HG03039 (cell line): Measurements from ENCODE around the gene TEX19.

ENCODE experiments used
- ATAC-seq: cut with Tn5 transposase; IDR thresholded peaks from one replicate; pipeline ENCODE4 v1.9.1; 2021; ENCODE audit warnings: mild to moderate bottlenecking, moderate library complexity; ENCODE audit not compliant: unreplicated experiment

Gene TEX19

GRCh38 chr17:82388223-82388921 lies 29.3 kb downstream of the TEX19 start:
- ATAC-seq, result no peak

DNA sequence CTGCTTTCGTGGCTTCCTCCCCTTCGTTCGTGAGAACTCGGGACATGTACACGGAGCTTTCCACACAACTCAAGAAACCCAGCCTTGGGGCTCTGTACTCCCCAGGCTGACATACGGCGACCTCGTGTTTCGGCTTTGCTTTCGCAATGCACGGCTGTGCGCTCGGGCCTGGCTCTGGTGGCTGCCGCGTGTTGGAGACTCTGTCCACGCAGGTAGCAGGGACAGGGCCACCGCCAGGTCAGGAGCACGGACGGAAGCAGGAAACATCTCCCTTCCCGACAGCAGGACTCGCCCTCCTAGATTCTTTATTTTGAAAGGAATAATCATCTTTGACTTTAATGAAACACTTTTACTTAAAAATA lies 29.9 kb downstream of the TEX19 start:
- ATAC-seq, result no peak

DNA sequence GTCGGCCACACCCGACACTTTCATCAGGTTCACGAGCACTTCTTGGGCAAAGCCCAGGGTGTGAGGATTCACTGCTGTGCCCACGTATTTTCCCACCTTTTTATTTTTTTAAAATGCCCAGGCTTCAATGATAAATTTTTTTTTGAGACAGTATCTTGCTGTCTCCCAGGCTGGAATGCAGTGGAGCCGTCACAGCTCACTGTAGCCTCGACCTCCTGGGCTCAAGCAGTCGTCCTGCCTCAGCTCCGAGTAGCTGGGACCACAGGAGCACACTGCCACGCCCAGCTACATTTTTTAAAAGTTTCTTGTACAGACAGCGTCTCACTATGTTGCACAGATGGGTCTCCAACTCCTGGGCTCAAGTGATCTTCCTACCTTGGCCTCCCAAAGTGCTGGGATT lies 30.3 kb downstream of the TEX19 start:
- no peak for ATAC-seq

DNA sequence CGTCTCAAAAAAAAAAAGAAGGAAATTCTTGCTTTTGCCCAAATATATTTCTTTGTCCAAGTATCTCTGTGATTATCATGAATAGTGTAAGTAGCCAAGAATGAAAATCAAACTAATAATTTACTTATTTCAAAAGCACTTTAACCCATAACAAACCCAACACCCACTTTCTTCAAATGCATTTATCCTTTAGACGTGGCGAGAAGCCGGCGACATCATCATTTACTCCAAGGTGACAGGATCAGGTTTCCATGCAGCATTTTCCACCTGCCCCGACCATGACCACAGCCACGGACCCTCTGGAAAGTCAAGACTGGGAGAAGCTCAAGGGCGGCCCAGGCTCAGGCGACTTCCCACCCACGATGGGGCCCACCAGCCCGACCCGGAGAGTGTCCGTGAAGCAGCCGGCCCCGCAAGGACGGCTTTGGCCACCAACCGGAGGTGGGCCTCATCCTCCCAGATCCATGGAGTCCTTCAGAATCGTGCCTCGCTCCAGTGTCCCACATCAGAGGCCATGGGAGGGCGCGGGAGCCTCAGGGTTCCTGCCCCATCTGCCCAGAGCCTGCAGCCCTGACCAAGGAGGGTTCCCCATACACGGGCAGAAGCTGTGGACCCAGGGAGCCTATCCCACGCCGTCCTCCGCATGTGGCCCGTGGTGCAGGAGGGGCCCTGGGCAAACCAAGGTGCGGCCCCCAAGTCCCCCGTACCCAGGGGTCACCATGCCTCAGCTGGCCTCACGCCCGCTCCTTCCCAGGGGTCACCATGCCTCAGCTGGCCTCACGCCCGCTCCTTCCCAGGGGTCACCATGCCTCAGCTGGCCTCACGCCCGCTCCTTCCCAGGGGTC lies 31.2 kb downstream of the TEX19 start:
- ATAC-seq, result no peak

DNA sequence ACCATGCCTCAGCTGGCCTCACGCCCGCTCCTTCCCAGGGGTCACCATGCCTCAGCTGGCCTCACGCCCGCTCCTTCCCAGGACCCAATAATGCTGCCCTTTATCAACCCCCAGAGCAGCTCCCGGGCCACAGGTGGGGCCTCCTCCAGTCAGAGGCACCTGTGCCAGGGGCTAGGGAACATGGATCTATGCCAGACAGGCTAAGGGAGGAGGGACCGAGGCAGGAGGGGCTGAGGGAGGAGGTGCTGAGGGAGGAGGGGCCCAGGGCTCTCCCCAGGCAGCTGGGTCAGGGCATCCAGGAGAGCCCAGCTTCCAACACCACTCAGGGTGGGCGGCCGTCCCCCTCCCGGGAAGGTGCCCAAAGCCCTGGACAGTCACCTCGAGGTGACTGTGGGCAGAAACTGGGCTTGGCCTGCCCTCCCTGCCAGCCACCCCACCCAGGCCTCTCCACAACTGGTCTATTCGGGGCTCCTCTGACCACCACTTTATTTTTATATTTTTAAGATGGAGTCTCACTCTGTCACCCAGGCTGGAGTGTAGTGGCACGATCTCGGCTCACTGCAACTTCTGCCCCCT lies 31.9 kb downstream of the TEX19 start:
- no peak for ATAC-seq

DNA sequence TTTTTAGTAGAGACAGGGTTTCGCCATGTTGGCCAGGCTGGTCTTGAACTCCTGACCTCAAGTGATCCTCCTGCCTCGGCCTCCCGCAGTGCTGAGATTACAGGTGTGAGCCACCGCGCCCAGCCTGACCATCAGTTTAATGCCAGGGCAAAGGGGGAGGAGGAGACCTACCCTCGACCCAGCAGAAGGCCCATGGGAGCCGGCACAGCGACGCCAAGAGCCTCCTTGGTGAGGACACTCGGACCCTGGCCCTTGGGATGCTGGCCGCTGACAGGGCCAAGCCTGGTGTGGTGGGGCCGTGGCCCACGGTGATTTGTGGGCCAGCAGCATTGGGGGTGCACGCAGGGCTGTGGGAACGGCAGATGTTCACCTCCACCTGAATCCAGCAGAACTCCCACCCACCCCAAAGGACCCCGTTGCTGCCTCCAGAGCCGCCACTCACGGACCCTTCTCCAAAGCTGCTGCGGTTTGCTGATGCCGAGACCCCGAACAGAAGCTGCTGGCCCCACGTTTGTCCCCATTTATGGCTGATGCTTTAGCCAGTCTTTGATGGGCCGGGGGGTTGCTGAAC lies 32.5 kb downstream of the TEX19 start:
- no peak for ATAC-seq

- no peak for ATAC-seq
These were observed 33.3 kb downstream of the TEX19 start for GRCh38 chr17:82392209-82392920.

DNA sequence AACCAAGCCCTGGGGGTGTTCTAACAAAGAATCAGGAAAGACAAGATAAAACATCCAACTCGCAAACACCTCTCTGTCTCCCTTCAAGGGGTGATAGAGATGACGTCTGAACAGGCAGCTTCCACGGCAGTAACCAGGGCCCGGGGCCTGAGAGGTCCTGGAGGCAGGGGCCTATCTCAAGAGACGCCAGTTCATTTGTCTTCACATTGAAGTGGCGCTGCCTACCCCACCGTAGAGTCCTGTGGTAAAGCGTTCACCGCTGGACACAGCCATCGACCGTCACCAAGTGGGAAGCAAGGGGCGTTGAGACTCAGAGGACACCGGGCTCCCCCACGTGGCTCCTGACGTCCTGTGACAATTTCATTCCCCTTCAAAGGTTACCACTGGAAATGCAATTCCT lies 33.9 kb downstream of the TEX19 start:
- ATAC-seq, result no peak

- ATAC-seq, result no peak
These were observed 35.2 kb downstream of the TEX19 start for GRCh38 chr17:82394278-82394677.

DNA sequence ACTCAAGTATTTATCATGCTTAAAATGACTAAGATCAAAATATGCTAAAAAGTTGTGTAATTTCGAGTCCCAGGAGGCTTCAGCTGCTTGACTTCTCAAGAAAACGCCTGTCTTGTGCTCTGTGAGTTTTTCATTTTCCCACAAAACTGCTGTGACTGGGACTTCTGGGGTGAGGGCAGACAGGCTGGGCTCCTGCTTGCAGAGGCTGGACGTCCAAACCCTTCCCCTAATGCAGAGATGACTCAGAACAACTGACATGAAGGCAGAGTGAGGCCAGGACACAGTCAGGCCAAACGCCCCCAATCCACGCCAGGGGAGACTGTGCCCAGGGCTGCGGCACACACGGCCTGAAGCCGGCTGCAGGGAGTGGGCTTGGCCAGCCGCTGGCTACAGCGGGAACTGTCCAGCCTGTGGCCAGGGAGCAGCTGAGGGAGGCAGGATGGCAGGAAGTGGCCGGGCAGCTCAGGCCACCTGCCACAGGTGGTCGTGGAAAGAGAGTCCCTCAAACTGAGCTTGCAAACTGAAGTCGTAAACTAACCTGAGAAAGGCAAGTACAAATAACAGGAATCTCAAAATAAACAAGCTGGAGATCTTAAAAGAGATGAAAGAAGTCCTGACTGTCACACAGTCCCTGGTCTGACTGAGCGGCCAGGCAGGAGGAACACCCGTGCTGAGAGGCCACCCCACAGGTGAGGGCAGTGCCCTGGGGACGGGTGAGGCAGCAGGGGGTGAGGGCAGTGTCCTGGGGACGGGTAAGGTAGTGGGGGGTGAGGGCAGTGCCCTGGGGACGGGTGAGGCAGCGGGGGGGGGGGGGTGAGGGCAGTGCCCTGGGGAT lies 37.8 kb downstream of the TEX19 start:
- no peak for ATAC-seq

- ATAC-seq, result no peak
These were observed 38.6 kb downstream of the TEX19 start for GRCh38 chr17:82397449-82398335.

- no peak for ATAC-seq
These were observed 40.0 kb downstream of the TEX19 start for GRCh38 chr17:82399041-82399441.

DNA sequence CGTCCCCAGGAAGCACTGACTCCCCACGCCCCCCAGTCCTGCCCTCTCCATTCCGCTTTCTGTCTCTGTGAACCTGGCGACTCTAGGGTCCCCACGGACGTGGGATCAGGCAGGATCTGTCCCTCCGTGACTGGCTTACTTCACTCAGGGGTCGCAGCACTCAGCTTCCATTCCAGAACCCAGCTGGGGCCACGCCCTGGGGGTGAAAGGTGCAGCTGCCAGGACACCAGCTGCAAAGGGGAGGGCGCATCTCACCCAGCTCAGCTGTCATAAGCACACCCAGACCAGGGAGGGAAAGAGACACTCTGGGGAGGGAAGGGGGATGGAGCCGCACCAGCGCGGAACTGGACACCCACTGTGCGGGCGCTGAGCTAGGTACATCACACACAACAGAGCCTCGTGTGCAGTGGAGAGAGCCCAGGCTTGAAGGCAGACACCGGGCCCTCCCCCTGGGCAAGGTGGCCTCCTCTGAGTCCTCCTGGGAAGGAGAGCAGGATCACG lies 40.6 kb downstream of the TEX19 start:
- ATAC-seq, result no peak

DNA sequence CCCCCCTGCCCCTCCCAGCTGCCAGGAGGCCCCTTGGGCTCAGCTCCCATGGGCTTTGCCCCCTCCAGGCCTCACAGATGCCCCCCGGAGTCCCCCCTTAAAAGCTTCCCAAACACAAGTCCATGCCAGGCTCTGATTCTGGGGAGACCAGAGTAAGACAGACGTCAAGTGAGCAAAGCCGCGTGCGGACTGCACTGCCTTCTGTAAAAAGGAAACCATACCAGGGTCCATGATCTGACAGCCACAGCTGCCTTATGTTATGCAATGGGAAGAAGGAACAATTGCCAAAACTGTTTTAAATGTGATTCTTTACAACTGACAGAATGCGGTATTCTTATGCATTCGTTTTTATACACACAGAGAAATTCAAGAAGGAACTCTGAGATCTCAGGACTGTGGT lies 41.2 kb downstream of the TEX19 start:
- ATAC-seq, result no peak

DNA sequence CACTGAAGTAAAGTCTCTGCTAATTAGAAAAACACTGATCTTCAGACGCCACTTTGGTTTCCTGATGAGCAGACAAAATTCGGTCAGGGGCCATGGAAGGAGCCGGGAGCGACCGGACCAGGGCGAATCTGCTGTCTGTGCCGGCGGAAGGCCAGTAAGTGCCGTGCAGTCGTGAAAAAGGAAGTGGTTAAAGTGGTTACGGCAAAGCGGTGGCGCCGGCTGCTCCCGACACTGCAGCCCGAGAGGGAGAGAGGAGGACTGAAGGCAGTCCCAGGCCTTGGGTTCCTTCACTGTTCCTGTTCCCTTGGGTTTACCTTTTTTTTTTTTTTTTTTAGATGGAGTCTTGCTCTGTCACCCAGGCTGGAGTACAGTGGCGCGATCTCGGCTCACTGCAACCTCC lies 41.8 kb downstream of the TEX19 start:
- no peak for ATAC-seq

GRCh38 chr17:82402865-82403264 lies 43.8 kb downstream of the TEX19 start:
- ATAC-seq, result no peak

DNA sequence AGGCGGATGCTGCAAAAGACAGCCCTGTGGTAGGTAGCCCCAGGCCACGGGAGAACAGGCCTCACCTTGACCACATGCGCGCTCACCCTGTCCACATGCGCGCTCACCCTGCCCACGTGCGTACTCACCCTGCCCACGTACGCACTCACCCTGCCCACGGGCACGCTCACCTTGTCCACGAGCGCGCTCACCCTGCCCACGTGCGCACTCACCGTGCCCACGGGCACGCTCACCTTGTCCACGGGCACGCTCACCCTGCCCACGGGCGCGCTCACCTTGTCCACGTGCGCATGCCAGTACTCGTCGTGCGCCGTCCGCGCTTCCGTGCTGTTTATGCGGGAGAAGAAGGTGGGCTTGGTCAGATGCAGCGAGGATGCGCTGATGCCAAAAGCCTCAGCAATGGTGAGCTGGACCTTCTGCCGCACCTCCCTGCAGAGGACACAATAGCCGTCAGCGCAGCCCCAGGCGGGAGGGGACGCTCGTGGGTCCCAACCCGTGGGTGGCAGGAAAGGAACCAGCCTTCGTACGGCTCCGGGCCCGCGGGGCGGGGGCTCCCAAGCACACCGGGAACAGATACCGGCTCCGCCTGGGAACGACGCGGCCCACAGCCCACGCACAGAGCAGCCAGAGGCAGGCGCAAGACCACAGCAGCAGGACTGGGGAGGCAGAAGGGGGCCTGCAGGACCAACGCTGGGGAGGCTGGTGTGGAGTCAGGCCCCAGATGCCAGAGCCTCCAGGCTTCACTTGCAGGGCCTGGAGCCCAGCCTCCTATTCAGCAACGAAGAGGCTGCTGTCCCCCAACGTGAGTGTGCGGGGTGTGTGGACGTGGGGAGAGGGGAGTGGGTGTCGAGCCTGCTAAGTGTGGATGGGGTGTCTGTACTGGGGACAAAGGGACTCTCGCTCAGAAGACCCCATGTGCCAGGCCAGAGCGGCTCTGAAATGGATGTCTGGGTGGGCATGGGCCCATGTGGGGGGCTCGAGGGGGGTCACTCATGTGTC lies 44.9 kb downstream of the TEX19 start:
- ATAC-seq, result no peak

DNA sequence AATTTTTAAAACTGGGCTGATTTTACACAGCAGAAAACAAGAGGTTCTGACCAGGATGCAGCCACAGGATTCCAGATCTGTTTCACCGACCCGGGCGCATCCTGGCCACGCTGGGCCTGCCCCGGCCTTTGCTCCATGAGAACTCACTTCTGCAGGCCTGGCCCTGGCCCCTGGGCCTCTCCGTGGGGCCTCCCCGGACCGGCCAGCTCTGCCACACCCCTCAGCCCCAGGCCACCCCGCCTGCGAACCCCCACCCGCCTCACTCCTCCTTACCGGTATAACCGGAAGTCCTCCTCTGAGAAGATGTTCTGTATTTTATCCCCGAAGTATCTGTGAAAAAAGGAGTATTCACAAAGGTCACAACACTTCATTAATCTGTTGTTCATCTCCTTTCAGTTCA lies 46.0 kb downstream of the TEX19 start:
- ATAC-seq, result no peak
